H9 (cell line): Measurements from ENCODE around the gene BAMBI. TPM values are rescaled to one million over a fixed set of nuclear protein-coding genes. Genes with fewer than 3 reads are reported as not detected.

Experiments used
- DNase-seq: peaks from one replicate; pipeline ENCODE4 v3.0.0-alpha.2; 2017
- H2AFZ ChIP-seq: one replicate; pipeline ENCODE4 v1.6.1; 2013; ENCODE audit warnings: mild to moderate bottlenecking, low read length, control low read depth, moderate library complexity
- H2AK5ac ChIP-seq: 2 replicates; pipeline ENCODE4 v1.6.1; 2013; ENCODE audit warnings: low read length, control low read depth, mixed read lengths; ENCODE audit not compliant: insufficient read length
- H2BK120ac ChIP-seq: one replicate; pipeline ENCODE4 v1.6.1; 2013; ENCODE audit warnings: low read depth, mild to moderate bottlenecking, low read length, control low read depth, inconsistent platforms; ENCODE audit not compliant: poor library complexity, severe bottlenecking
- H2BK12ac ChIP-seq: 2 replicates; pipeline ENCODE4 v1.6.1; 2013; ENCODE audit warnings: low read length, control low read depth, mixed read lengths, low read depth; ENCODE audit not compliant: insufficient read length
- H2BK15ac ChIP-seq: 2 replicates; pipeline ENCODE4 v1.6.1; 2013; ENCODE audit warnings: low read depth, low read length, control low read depth
- H2BK20ac ChIP-seq: one replicate; pipeline ENCODE4 v1.6.1; 2013; ENCODE audit warnings: low read depth, mild to moderate bottlenecking, low read length, control low read depth, inconsistent platforms; ENCODE audit not compliant: poor library complexity, severe bottlenecking
- H2BK5ac ChIP-seq: 2 replicates; pipeline ENCODE4 v1.6.1; 2013; ENCODE audit warnings: low read length, control low read depth, mixed read lengths; ENCODE audit not compliant: insufficient read length
- H3K14ac ChIP-seq: 2 replicates; pipeline ENCODE4 v1.6.1; 2013; ENCODE audit warnings: low read length, control low read depth; ENCODE audit not compliant: insufficient read depth
- H3K18ac ChIP-seq: 2 replicates; pipeline ENCODE4 v1.6.1; 2013; ENCODE audit warnings: low read depth, mild to moderate bottlenecking, mixed read lengths, low read length, control low read depth; ENCODE audit not compliant: insufficient read length
- H3K23ac ChIP-seq: 2 replicates; pipeline ENCODE4 v1.6.1; 2013; ENCODE audit warnings: low read length, control low read depth, mixed read lengths, low read depth; ENCODE audit not compliant: insufficient read length
- H3K23me2 ChIP-seq: 2 replicates; pipeline ENCODE4 v1.6.1; 2013; ENCODE audit warnings: low read depth, mild to moderate bottlenecking, mixed read lengths, low read length, control low read depth; ENCODE audit not compliant: insufficient read length, poor library complexity, severe bottlenecking
- H3K27ac ChIP-seq: 2 replicates; pipeline ENCODE4 v1.5.1; 2013; ENCODE audit warnings: low read length, control low read depth, mixed read lengths, low read depth; ENCODE audit not compliant: insufficient read length
- H3K27me3 ChIP-seq: 2 replicates; pipeline ENCODE4 v1.6.1; 2013; ENCODE audit warnings: low read length, control low read depth, inconsistent platforms; ENCODE audit not compliant: insufficient read depth
- H3K4ac ChIP-seq: 2 replicates; pipeline ENCODE4 v1.6.1; 2013; ENCODE audit warnings: low read depth, mild to moderate bottlenecking, control low read depth, inconsistent platforms, low read length, moderate library complexity
- H3K4me1 ChIP-seq: 2 replicates; pipeline ENCODE4 v1.6.1; 2013; ENCODE audit warnings: low read length, control low read depth, inconsistent platforms; ENCODE audit not compliant: insufficient read depth
- H3K4me2 ChIP-seq: 2 replicates; pipeline ENCODE4 v1.6.1; 2013; ENCODE audit warnings: low read length, control low read depth, mixed read lengths; ENCODE audit not compliant: insufficient read length, insufficient read depth
- H3K56ac ChIP-seq: 2 replicates; pipeline ENCODE4 v1.6.1; 2013; ENCODE audit warnings: low read depth, mild to moderate bottlenecking, mixed read lengths, low read length, control low read depth; ENCODE audit not compliant: insufficient read length
- H3K79me1 ChIP-seq: 2 replicates; pipeline ENCODE4 v1.6.1; 2013; ENCODE audit warnings: low read depth, mild to moderate bottlenecking, moderate library complexity, low read length, control low read depth, inconsistent platforms; ENCODE audit not compliant: insufficient read depth, poor library complexity, severe bottlenecking
- H3K79me2 ChIP-seq: 2 replicates; pipeline ENCODE4 v1.6.1; 2013; ENCODE audit warnings: low read length, control low read depth, inconsistent platforms; ENCODE audit not compliant: insufficient read depth
- H3K9ac ChIP-seq: 2 replicates; pipeline ENCODE4 v1.6.1; 2013; ENCODE audit warnings: low read length, control low read depth, mixed read lengths; ENCODE audit not compliant: insufficient read length; ENCODE audit errors: extremely low read depth
- H3K9me3 ChIP-seq: one replicate; pipeline ENCODE4 v1.6.1; 2013; ENCODE audit warnings: low read depth, low read length, inconsistent platforms; ENCODE audit not compliant: control insufficient read depth
- H3T11ph ChIP-seq: one replicate; pipeline ENCODE4 v1.6.1; 2013; ENCODE audit warnings: mild to moderate bottlenecking, low read length, control low read depth, inconsistent platforms
- H4K20me1 ChIP-seq: one replicate; pipeline ENCODE4 v1.6.1; 2013; ENCODE audit not compliant: control insufficient read depth, insufficient read length, insufficient read depth
- H4K5ac ChIP-seq: 2 replicates; pipeline ENCODE4 v1.6.1; 2013; ENCODE audit warnings: low read depth, mild to moderate bottlenecking, mixed read lengths, low read length, control low read depth; ENCODE audit not compliant: insufficient read length
- H4K8ac ChIP-seq: replicated peaks from 2 replicates; pipeline ENCODE4 v1.6.1; 2013; ENCODE audit warnings: low read length, control low read depth, mixed read lengths, low read depth; ENCODE audit not compliant: insufficient read length
- H4K91ac ChIP-seq: 2 replicates; pipeline ENCODE4 v1.6.1; 2013; ENCODE audit warnings: low read depth, mild to moderate bottlenecking, moderate library complexity, mixed read lengths, low read length, control low read depth; ENCODE audit not compliant: insufficient read length
- H3K27ac Mint-ChIP-seq, 3 experiments: 2 replicates in 2 of 3; 3 replicates in 1 of 3; pipeline ENCODE4 v1.8.0; 2020 to 2021; ENCODE audit warnings: mixed read lengths in 3 of 3, mild to moderate bottlenecking in 1 of 3, moderate library complexity in 1 of 3
- H3K27me3 Mint-ChIP-seq: 2 replicates; pipeline ENCODE4 v1.8.0; 2021; ENCODE audit warnings: low read depth, mild to moderate bottlenecking, moderate library complexity, mixed read lengths
- H3K36me3 Mint-ChIP-seq, 3 experiments: 2 replicates in 2 of 3; 3 replicates in 1 of 3; pipeline ENCODE4 v1.8.0; 2020 to 2021; ENCODE audit warnings: low read depth in 3 of 3, mixed read lengths in 3 of 3; ENCODE audit not compliant: insufficient read depth in 1 of 3
- H3K4me1 Mint-ChIP-seq, 2 experiments: 2 replicates each; pipeline ENCODE4 v1.8.0; 2020; ENCODE audit warnings: mixed read lengths in 2 of 2
- H3K4me3 Mint-ChIP-seq, 2 experiments: 2 replicates in 1 of 2; 3 replicates in 1 of 2; pipeline ENCODE4 v1.8.0; 2020 to 2021; ENCODE audit warnings: mild to moderate bottlenecking in 2 of 2, mixed read lengths in 2 of 2, moderate library complexity in 1 of 2
- H3K9me3 Mint-ChIP-seq, 2 experiments: 2 replicates in 1 of 2; 3 replicates in 1 of 2; pipeline ENCODE4 v1.8.0; 2020; ENCODE audit warnings: mild to moderate bottlenecking in 2 of 2, mixed read lengths in 2 of 2, moderate library complexity in 1 of 2
- WGBS: extraction: QIAGEN DNeasy Blood & Tissue Kit; methylation state at CpG from one replicate; pipeline ENCODE4 v1.1.7; 2013; ENCODE audit warnings: missing lambda C conversion rate, low lambda C conversion rate, mixed read lengths; ENCODE audit not compliant: insufficient read length; ENCODE audit errors: extremely low coverage; 5-methylcytosine and 5-hydroxymethylcytosine counted together
- total RNA-seq: library from RNA; stranded (reverse); gene quantifications from 2 replicates; pipeline ENCODE4 v1.2.1, GENCODE V29; 2021
- TF ChIP-seq, protein P1 (sequence below): fragments of 200-600 bp; sonication (generic); conservative IDR thresholded peaks from 3 replicates; pipeline ENCODE4 v1.8.0; 2021; ENCODE audit warnings: antibody characterized with exemption, mild to moderate bottlenecking

BAMBI gene
- total RNA-seq, 1 experiment from 2014 or later, result 16.8 TPM

DNA sequence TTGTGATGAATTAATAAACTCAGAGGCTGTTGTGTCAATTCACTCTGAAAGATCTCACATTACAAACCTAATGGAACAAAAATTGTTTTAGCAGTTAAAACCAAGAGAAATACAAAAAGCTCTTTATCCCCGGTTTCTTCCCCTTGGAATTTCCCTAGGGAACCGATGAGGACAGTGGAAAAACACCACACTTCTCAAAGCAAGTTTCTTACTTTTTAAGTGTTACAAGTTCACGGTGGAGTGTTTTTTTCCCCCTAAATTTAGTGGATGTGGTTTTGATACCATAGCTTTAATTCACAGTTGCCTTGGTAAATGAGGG lies 10.3 kb downstream of the BAMBI start:
- Histone ChIP-seq H2BK20ac (no peak overlapping the region), H3T11ph (no peak overlapping the region), H3K18ac (no peak overlapping the region), H2BK12ac (no peak overlapping the region), H2BK5ac (no peak overlapping the region), H3K27ac (no peak overlapping the region), H3K4me2 (no peak overlapping the region), H3K9me3 (no peaks in the 10 kb centered on the region), H4K20me1 (no peaks in the 10 kb centered on the region), H3K27me3 (no peaks in the 10 kb centered on the region), H3K79me2 (no peaks in the 10 kb centered on the region), H3K9ac (no peak overlapping the region), H3K56ac (no peak overlapping the region), H2BK15ac (no peak overlapping the region), H4K5ac (no peak overlapping the region), H3K23ac (no peak overlapping the region), H2AFZ (no peak overlapping the region), H3K14ac (no peak overlapping the region), H2BK120ac (no peak overlapping the region), H4K8ac (no peak overlapping the region), H4K91ac (no peak overlapping the region), H3K4ac (no peak overlapping the region), H3K4me1 (peaks cover 8% of the 10 kb centered on the region), H3K79me1 (no peaks in the 10 kb centered on the region), H3K23me2 (no peaks in the 10 kb centered on the region), H2AK5ac (no peak overlapping the region)
- TF ChIP-seq, protein P1, sequence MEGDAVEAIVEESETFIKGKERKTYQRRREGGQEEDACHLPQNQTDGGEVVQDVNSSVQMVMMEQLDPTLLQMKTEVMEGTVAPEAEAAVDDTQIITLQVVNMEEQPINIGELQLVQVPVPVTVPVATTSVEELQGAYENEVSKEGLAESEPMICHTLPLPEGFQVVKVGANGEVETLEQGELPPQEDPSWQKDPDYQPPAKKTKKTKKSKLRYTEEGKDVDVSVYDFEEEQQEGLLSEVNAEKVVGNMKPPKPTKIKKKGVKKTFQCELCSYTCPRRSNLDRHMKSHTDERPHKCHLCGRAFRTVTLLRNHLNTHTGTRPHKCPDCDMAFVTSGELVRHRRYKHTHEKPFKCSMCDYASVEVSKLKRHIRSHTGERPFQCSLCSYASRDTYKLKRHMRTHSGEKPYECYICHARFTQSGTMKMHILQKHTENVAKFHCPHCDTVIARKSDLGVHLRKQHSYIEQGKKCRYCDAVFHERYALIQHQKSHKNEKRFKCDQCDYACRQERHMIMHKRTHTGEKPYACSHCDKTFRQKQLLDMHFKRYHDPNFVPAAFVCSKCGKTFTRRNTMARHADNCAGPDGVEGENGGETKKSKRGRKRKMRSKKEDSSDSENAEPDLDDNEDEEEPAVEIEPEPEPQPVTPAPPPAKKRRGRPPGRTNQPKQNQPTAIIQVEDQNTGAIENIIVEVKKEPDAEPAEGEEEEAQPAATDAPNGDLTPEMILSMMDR, result no peak
- no peak overlapping the region for H3K4me3 Mint-ChIP-seq
- no peaks in the 10 kb centered on the region for H3K27me3 Mint-ChIP-seq
- no peak for DNase-seq
- H3K36me3 Mint-ChIP-seq, result peaks cover 15 to 21% (median 17%) of the 10 kb centered on the region in 3 experiments; a peak in 6 of 7 replicates
- H3K27ac Mint-ChIP-seq, result peak overlapping the region in 2 of 3 experiments; percentile 55 to 92; a peak in 1 of 7 replicates
- H3K9me3 Mint-ChIP-seq, result no peaks in the 10 kb centered on the region
- no CpG with 5 or more reads among the region's 3 CpGs for WGBS
- H3K4me1 Mint-ChIP-seq, result peaks cover 51 to 56% of the 10 kb centered on the region in 2 experiments
